ENCODE measurements around the gene WBP2.

DNA sequence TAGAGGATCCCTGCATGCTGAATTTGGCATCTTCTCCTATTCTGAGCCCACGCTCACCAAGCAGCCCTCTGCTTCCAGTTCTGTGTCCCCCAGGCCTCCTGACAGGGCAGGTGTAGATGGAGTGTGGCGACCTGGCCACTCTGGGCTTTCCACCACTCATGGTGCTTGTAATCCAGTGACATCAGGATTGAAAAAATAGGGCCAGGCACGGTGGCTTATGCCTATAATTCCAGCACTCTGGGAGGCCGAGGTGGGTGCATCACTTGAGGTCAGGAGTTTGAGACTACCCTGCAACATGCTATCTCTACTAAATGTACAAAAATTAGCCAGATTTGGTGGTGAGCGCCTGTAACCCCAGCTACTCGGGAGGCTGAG lies 41.1 kb downstream of the WBP2 start:
- TF ChIP-seq SRF (IDR thresholded peaks at IDR 0.05; ENCODE audit: low read depth, low read length) (no peak), TAF1 (IDR thresholded peaks at IDR 0.05; ENCODE audit: low read depth, low read length) (no peak), TBP (IDR thresholded peaks at IDR 0.05; ENCODE audit: low read depth, low read length) (no peak), POLR2AphosphoS5 (IDR thresholded peaks at IDR 0.05; ENCODE audit: low read depth, low read length) (no peak), SIN3A (conservative IDR thresholded peaks at IDR 0.05 in 1 of 2, IDR thresholded peaks at IDR 0.05 in 1 of 2; ENCODE audit: low read depth in 1 of 2, low read length in 2 of 2) (no peak), CREB1 (IDR thresholded peaks at IDR 0.05) (no peak), SIRT6 (IDR thresholded peaks at IDR 0.05; ENCODE audit: low read length) (no peak), ZNF274 (IDR thresholded peaks at IDR 0.05; ENCODE audit: borderline replicate concordance, extremely low read depth, low read length) (no peak)
- TF ChIP-seq, protein P1, sequence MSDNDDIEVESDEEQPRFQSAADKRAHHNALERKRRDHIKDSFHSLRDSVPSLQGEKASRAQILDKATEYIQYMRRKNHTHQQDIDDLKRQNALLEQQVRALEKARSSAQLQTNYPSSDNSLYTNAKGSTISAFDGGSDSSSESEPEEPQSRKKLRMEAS (IDR thresholded peaks at IDR 0.05) = no peak
- TF ChIP-seq, protein P2, sequence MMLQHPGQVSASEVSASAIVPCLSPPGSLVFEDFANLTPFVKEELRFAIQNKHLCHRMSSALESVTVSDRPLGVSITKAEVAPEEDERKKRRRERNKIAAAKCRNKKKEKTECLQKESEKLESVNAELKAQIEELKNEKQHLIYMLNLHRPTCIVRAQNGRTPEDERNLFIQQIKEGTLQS (IDR thresholded peaks at IDR 0.05; ENCODE audit: insufficient read depth, low read depth, low read length) = no peak
- TF ChIP-seq, protein P3, sequence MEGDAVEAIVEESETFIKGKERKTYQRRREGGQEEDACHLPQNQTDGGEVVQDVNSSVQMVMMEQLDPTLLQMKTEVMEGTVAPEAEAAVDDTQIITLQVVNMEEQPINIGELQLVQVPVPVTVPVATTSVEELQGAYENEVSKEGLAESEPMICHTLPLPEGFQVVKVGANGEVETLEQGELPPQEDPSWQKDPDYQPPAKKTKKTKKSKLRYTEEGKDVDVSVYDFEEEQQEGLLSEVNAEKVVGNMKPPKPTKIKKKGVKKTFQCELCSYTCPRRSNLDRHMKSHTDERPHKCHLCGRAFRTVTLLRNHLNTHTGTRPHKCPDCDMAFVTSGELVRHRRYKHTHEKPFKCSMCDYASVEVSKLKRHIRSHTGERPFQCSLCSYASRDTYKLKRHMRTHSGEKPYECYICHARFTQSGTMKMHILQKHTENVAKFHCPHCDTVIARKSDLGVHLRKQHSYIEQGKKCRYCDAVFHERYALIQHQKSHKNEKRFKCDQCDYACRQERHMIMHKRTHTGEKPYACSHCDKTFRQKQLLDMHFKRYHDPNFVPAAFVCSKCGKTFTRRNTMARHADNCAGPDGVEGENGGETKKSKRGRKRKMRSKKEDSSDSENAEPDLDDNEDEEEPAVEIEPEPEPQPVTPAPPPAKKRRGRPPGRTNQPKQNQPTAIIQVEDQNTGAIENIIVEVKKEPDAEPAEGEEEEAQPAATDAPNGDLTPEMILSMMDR (IDR thresholded peaks at IDR 0.05; ENCODE audit: control extremely low read depth in 1 of 3, insufficient read depth in 1 of 3, low read depth in 1 of 3, low read length in 3 of 3) = no peak
